ENCODE results near the gene KMT2C.
"Not testable (repeated sequence)": the region's sequence is repeated elsewhere in the genome, so short reads cannot be mapped to it uniquely, and the experiment has no call there.

The KMT2C gene

GRCh38 chr7:152435384-152436110, at the start of gene KMT2C:
Gene KMT2C (minus strand): TSS chr7:152436003. CDS start chr7:152435786, 217 bp downstream.
- peak; percentile 11 to 13 for DNase-seq (ENCODE audit: low read depth in 2 of 2)

GRCh38 chr7:152481082-152481481, 45.3 kb upstream of the KMT2C start:
- no peak for DNase-seq (ENCODE audit: low read depth in 2 of 2)

GRCh38 chr7:152480664-152481063, 44.9 kb upstream of the KMT2C start:
- DNase-seq (ENCODE audit: low read depth in 2 of 2): no peak

- DNase-seq (ENCODE audit: low read depth in 2 of 2): no peak
Observed at GRCh38 chr7:152479595-152479994, 43.8 kb upstream of the KMT2C start.

- no peak for DNase-seq (ENCODE audit: low read depth in 2 of 2)
Observed at GRCh38 chr7:152478140-152478539, 42.3 kb upstream of the KMT2C start.

- no peak for DNase-seq (ENCODE audit: low read depth in 2 of 2)
Observed at GRCh38 chr7:152477079-152477478, 41.3 kb upstream of the KMT2C start.

GRCh38 chr7:152476551-152476950, 40.7 kb upstream of the KMT2C start:
- DNase-seq (ENCODE audit: low read depth in 2 of 2): no peak

- DNase-seq (ENCODE audit: low read depth in 2 of 2): not testable (repeated sequence)
Observed at GRCh38 chr7:152471023-152471620, 35.3 kb upstream of the KMT2C start.

GRCh38 chr7:152470251-152471022, 34.6 kb upstream of the KMT2C start:
- DNase-seq (ENCODE audit: low read depth in 2 of 2): not testable (repeated sequence)

- DNase-seq (ENCODE audit: low read depth in 2 of 2): not testable (repeated sequence)
Observed at GRCh38 chr7:152469576-152469975, 33.8 kb upstream of the KMT2C start.

- no peak for DNase-seq (ENCODE audit: low read depth in 2 of 2)
Observed at GRCh38 chr7:152467225-152467624, 31.4 kb upstream of the KMT2C start.

- no peak for DNase-seq (ENCODE audit: low read depth in 2 of 2)
Observed at GRCh38 chr7:152465119-152465387, 29.2 kb upstream of the KMT2C start.

GRCh38 chr7:152464312-152465118, 28.7 kb upstream of the KMT2C start:
- peak; percentile 65 to 66 for DNase-seq (ENCODE audit: low read depth in 2 of 2)

- peak; percentile 100 for DNase-seq (ENCODE audit: low read depth in 2 of 2)
Observed at GRCh38 chr7:152463709-152464311, 28.0 kb upstream of the KMT2C start.

- no peak for DNase-seq (ENCODE audit: low read depth in 2 of 2)
Observed at GRCh38 chr7:152462995-152463708, 27.3 kb upstream of the KMT2C start.

- no peak for DNase-seq (ENCODE audit: low read depth in 2 of 2)
Observed at GRCh38 chr7:152459724-152460251, 24.0 kb upstream of the KMT2C start.

GRCh38 chr7:152451356-152451755, 15.6 kb upstream of the KMT2C start:
- DNase-seq (ENCODE audit: low read depth in 2 of 2): no peak

- not testable (repeated sequence) for DNase-seq (ENCODE audit: low read depth in 2 of 2)
Observed at GRCh38 chr7:152445386-152446008, 9.7 kb upstream of the KMT2C start.

GRCh38 chr7:152443586-152443985, 7.8 kb upstream of the KMT2C start:
- no peak for DNase-seq (ENCODE audit: low read depth in 2 of 2)

- DNase-seq (ENCODE audit: low read depth in 2 of 2): no peak
Observed at GRCh38 chr7:152442330-152442835, 6.6 kb upstream of the KMT2C start.

Data from stimulated activated CD4-positive, alpha-beta T cell treated with anti-CD3 and anti-CD28 coated beads, Interleukin-15, amount 100 ng/mL, for 48 hours (primary cell).